NCI-H2196 treated with DMSO at 0.1 percent for 48 hours (cell line): ENCODE data around the gene TAGAP.
A peak's percentile ranks its signal among the peaks of the same experiment; 100 is the strongest.
"Not testable (repeated sequence)": the region's sequence is repeated elsewhere in the genome, so short reads cannot be mapped to it uniquely, and the experiment has no call there.

ENCODE experiments used
- DNase-seq: peaks from one replicate; lab custom pipeline; 2025; ENCODE audit not compliant: unreplicated experiment; lab: John Stamatoyannopoulos, UW

The TAGAP gene

GRCh38 chr6:159017757-159018559 lies 26.8 kb downstream of the TAGAP start:
- no peak for DNase-seq

- DNase-seq = no peak
Observed at GRCh38 chr6:159014406-159014805, 30.4 kb downstream of the TAGAP start.

GRCh38 chr6:159013229-159013628 lies 31.6 kb downstream of the TAGAP start:
- DNase-seq = no peak

- no peak for DNase-seq
Observed at GRCh38 chr6:159012201-159012600, 32.6 kb downstream of the TAGAP start.

DNA sequence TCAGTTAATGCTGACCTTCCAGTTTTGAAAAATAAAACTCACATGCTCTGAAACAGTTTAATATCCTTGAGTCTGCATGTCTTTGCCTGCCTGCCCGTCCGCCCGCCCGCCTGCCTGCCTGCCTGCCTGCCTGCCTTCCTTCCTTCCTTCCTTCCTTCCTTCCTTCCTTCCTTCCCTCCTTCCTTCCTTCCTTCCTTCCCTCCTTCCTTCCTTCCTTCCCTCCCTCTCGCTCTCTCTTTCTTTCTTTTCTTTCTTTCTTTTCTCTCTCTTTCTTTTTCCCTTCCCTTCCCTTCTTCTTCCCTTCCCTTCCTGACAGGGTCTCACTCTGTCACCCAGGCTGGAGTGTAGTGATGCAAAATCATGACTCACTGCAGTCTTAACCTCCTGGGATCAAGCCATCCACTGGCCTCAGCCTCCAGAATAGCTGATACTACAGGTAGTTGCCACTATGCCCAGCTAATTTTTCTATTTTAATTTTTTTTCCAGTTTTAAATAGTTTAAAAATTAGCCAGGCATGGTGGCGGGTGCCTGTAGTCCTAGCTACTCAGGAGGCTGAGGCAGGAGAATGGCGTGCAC lies 34.7 kb downstream of the TAGAP start:
- not testable (repeated sequence) for DNase-seq

- no peak for DNase-seq
Observed at GRCh38 chr6:159008656-159009288, 36.0 kb downstream of the TAGAP start.

DNA sequence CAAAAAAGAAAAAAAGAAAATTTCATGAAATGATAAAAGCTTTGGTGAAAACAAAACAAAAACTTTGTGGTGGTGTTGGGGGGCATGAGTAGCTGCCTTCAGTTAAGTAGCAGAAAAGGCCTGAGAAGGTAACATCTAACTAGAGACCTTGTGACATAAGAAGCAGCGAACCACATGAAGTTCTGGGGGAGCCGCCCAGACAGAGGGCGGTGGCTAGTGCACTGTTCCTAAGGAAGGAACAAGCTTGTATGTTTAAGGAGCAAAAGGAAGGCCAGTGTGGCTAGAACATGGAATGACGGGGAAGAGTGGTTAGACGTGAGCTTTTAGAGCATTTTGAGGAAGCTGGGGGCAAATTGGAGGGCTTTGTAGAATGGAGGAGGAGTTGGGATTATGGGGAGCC lies 37.3 kb downstream of the TAGAP start:
- DNase-seq = no peak

DNA sequence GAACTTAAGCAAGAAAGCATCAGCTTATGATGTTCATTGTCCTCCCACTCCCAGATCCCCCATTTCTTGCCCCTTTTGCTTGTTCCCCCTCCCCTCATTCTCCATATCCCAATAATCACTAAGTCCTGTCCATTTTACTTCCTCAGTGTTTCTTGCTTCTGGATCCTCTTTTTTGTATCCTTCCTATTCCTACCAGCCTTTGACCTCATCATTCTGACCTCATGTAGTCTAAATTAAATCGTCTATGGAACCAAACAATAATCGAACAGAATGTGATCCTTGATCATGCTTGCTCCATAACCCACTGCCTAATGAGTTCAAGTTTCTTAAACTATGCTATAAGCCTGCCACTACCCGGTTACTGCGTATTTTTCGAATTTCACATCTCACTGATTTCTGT lies 39.4 kb downstream of the TAGAP start:
- DNase-seq = no peak

GRCh38 chr6:159004592-159004991 lies 40.2 kb downstream of the TAGAP start:
- DNase-seq = no peak

DNA sequence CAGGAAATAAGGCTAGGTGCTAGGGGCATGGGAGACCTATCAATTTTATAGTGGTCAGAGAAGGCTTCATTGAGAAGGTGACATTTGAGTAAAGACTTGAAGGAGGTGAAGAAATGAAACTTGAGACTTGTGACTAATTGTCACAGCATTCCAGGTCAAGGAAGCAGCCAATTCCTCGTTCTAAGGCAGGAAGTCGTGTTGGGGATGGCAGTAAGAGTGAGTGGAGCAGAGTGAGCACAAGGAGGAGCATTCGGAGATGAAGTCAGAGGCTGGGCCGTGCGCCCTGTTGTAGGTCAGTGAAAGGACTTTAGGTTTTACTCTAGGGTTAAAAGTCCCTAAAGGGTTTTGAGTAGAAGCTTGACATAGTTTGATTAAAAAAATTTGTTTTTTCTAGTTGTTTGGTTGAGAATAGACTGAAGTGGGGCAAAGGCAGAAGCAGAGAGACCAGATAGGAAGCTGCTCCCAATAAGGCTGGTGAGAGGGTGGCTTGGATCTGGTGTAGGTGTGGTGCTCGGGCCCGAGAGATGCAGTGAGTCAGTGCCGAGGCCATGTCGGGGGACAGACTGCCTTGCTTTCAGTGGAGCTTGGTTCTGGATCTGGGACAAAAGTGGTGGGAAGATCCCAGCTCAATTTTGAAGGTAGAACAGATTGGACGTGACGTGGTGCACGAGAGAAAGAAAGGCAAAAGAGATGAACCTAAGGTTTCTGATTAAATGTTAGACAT lies 42.2 kb downstream of the TAGAP start:
- no peak for DNase-seq

DNA sequence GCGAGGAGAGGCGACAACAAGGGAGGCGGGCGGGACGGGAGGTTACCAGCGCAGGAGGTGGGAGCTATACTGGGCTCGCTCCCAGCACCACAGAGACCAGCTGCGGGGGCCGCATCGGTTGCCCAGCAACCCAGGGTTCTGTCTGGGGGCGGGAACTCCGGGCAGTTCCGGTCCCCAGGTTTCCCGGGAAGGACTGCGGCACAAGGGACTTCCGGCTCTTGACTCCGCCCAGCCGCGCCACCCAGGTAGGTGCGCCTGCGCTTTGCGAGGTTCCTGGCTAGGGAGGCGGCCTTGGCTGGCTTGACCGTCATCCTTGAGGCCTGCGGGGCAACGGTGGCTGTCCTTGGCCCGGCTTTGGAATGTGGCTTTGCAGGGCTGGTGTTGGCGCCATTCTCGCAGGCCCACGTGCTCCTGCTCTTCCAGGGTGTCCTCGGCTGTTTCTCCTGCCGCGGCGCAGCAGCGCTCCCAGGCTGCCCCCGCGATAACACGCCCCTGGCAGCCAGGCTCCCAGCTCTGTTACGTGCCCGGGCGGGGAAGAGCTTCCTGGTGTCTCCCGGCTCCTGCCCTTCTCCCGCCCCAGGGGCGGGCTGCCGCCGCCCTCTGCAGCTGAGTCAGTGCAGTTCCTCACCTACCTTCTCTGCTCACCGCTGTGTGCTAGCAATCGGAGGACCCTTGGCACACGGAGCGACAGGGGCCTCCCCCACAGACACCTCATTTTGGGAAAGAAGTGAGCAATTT lies 45.0 kb downstream of the TAGAP start, which contains the start of gene RSPH3:
RSPH3 (minus strand) TSS at position 537 of the 738 bp plus-strand sequence. CDS start 652 bp downstream, outside the sequence.
- DNase-seq = peak; percentile 69

- DNase-seq = no peak
Observed at GRCh38 chr6:158999154-158999665, 45.6 kb downstream of the TAGAP start.

- DNase-seq = no peak
Observed at GRCh38 chr6:158996856-158997255, 47.9 kb downstream of the TAGAP start.

GRCh38 chr6:158993639-158994038 lies 51.2 kb downstream of the TAGAP start:
- DNase-seq = no peak

DNA sequence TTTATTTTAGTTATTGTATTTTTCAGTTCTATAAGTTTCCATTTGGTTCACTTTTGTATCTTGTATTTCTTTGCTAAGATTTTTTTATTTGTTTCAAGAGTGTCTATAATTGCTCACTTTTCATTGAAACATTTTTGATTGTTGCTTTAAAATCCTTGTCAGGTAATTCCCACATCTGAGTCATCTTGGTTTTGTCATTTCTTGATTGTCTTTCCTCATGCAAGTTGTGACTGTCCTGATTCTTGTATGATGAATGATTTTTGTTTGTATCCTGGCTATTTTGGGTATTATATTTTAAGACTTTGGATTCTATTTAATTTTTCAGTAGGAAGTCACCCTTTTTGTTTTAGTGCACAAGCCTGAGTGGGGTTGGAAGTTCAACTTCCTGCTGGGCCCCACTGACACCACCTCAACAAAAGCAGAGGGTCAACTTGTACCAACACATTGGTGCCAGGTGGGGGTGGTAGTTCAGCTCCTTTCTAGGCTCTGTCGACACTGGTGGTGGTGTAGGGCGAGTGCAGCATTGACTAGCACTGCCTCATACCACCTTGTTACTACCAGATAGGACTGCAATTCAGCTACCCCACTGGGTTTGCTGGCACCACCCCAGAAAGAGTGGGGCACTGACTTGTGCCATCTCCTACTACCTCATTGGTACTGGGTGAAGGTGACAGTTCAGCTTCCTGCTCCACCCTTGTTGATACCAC lies 53.6 kb downstream of the TAGAP start:
- no peak for DNase-seq

DNA sequence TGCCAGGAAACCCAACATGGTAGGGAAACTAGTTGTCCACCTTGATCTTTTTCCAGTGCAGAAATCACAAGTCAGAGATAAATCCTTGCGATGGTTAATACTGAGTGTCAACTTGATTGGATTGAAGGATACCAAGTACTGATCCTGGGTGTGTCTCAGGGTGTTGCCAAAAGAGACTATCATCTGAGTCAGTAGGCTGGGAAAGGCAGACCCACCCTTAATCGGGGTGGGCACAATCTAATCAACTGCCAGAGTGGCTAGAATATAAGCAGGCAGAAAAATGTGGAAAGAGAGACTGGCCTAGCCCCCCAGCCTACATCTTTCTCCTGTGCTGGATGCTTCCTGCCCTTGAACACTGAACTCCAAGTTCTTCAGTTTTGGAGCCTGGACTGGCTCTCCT lies 55.1 kb downstream of the TAGAP start:
- not testable (repeated sequence) for DNase-seq

- DNase-seq = no peak
Observed at GRCh38 chr6:158988477-158988876, 56.3 kb downstream of the TAGAP start.

DNA sequence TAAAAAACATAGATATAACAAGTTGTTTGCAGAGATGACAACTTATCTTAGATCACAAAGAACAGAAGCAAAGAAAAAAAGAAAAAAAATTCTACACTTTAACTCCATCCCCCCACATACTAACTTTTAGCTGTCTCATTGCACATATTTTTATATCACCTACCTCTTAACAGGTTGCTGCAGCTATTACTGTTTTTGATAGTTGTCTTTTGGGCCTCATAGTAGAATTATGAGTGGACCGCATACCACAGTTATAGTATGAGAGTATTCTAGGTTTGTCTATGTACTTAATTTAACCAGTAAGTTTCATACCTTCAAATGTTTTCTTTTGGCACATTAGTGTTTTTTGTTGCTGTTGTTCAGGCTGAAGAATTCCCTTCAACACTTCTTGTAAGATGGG lies 57.1 kb downstream of the TAGAP start:
- DNase-seq = no peak
